GM12878 (cell line): ENCODE results near the gene MAPT. TPM values are rescaled to one million over a fixed set of nuclear protein-coding genes. Genes with fewer than 3 reads are reported as not detected.

Experiments used
- ATAC-seq: fragments of 200-7000 bp; cut with Tn5 transposase; 3 replicates; pipeline ENCODE4 v1.9.1; 2020; ENCODE audit warnings: mild to moderate bottlenecking, moderate library complexity
- BruUV-seq: library from RNA; stranded (reverse); fragments of 400-500 nt; replicated peaks from 2 replicates; lab custom pipeline; 2021; lab: Mats Ljungman, UMichigan
- CTCF ChIA-PET: fragments of 300-600 bp; sonication (Branson Sonifier 250); formaldehyde crosslinking; extraction: SDS; loops from one replicate; lab custom pipeline; 2021; ENCODE audit warnings: inconsistent platforms; lab: Yijun Ruan, JAX
- POLR2A ChIA-PET: fragments of 350-600 bp; formaldehyde crosslinking; extraction: SDS; loops from one replicate; lab custom pipeline; 2021; ENCODE audit warnings: inconsistent platforms; lab: Charles Lee
- RAD21 ChIA-PET: fragments of 300-600 bp; sonication (Branson Sonifier 250); formaldehyde crosslinking; loops from one replicate; lab custom pipeline; 2023; ENCODE audit warnings: antibody characterized with exemption; ENCODE audit not compliant: unreplicated experiment; lab: Charles Lee
- SMC1A ChIA-PET: fragments of 300-600 bp; sonication (Branson Sonifier 250); formaldehyde crosslinking; loops from one replicate; lab custom pipeline; 2023; ENCODE audit not compliant: unreplicated experiment, uncharacterized antibody; lab: Charles Lee
- DNase-seq: peaks from one replicate; pipeline ENCODE4 v3.0.0-alpha.2; 2011; ENCODE audit warnings: low read depth, low spot score
- FAIRE-seq: peaks from 3 replicates; lab custom pipeline; 2011; peaks lifted over from hg19 to GRCh38; lab: Jason Lieb, UNC
- H2AFZ ChIP-seq: 2 replicates; pipeline ENCODE4 v1.6.0; 2011; ENCODE audit warnings: low read depth, low read length, control low read depth; ENCODE audit not compliant: control insufficient read depth
- H3K27ac ChIP-seq: 2 replicates; pipeline ENCODE4 v1.5.1; 2011; ENCODE audit warnings: control low read depth; ENCODE audit not compliant: control insufficient read depth, insufficient read depth
- H3K27me3 ChIP-seq, 2 experiments: replicated peaks in 1 of 2; 2 replicates each; pipeline versions ENCODE4 v1.6.0 to v1.6.1; 2011; ENCODE audit warnings: low read length in 1 of 2; ENCODE audit not compliant: control insufficient read depth in 2 of 2, insufficient read depth in 2 of 2
- H3K36me3 ChIP-seq, 2 experiments: 2 replicates each; pipeline ENCODE4 v1.5.1; 2011; ENCODE audit warnings: low read length in 1 of 2; ENCODE audit not compliant: control insufficient read depth in 2 of 2, insufficient read depth in 2 of 2
- H3K4me1 ChIP-seq: 2 replicates; pipeline ENCODE4 v1.6.1; 2011; ENCODE audit warnings: mild to moderate bottlenecking, low read length, moderate library complexity, mixed read lengths; ENCODE audit not compliant: control insufficient read depth, insufficient read depth
- H3K4me2 ChIP-seq: 2 replicates; pipeline ENCODE4 v1.6.0; 2011; ENCODE audit warnings: control low read depth; ENCODE audit not compliant: control insufficient read depth, insufficient read depth
- H3K4me3 ChIP-seq: fragments of 200-600 bp; sonication (generic); 2 replicates; pipeline ENCODE4 v1.5.1; 2016
- H3K79me2 ChIP-seq: 2 replicates; pipeline ENCODE4 v1.6.0; 2011; ENCODE audit warnings: low read length; ENCODE audit not compliant: control insufficient read depth, insufficient read depth
- H3K9ac ChIP-seq: 2 replicates; pipeline ENCODE4 v1.8.0; 2011; ENCODE audit warnings: low read length, control low read depth, mixed read lengths; ENCODE audit not compliant: control insufficient read depth, insufficient read depth
- H3K9me3 ChIP-seq: replicated peaks from 3 replicates; pipeline ENCODE4 v1.5.1; 2011; ENCODE audit warnings: mild to moderate bottlenecking, low read length; ENCODE audit not compliant: control insufficient read depth, insufficient read depth
- H4K20me1 ChIP-seq: 2 replicates; pipeline ENCODE4 v1.6.0; 2011; ENCODE audit not compliant: control insufficient read depth, insufficient read depth
- CBX3 ChIP-seq: fragments of 200-600 bp; sonication (generic); IDR thresholded peaks from 2 replicates; pipeline ENCODE4 v1.6.1; 2016; ENCODE audit warnings: low read depth, borderline replicate concordance
- HCFC1 ChIP-seq: fragments of 150-350 bp; IDR thresholded peaks from 2 replicates; pipeline ENCODE4 v1.6.1; 2014; ENCODE audit warnings: low read length
- HDAC2 ChIP-seq: fragments of 200-600 bp; sonication (generic); IDR thresholded peaks from 2 replicates; pipeline ENCODE4 v1.6.1; 2017
- HSF1 ChIP-seq: fragments of 150-350 bp; IDR thresholded peaks from 2 replicates; pipeline ENCODE4 v1.6.1; 2014; ENCODE audit warnings: mild to moderate bottlenecking, low read depth, low read length
- KDM1A ChIP-seq: fragments of 200-600 bp; sonication (generic); IDR thresholded peaks from 2 replicates; pipeline ENCODE4 v1.6.1; 2016; ENCODE audit warnings: borderline replicate concordance
- NR2C2 ChIP-seq: IDR thresholded peaks from 2 replicates; pipeline ENCODE4 v1.6.1; 2011; ENCODE audit warnings: borderline replicate concordance, low read depth; ENCODE audit not compliant: control insufficient read depth, insufficient read length
- SIX5 ChIP-seq: IDR thresholded peaks from 2 replicates; pipeline ENCODE4 v1.6.1; 2011; ENCODE audit warnings: mild to moderate bottlenecking, low read depth, low read length, moderate library complexity; ENCODE audit not compliant: severe bottlenecking
- SP1 ChIP-seq: IDR thresholded peaks from one replicate; pipeline ENCODE4 v1.6.1; 2011; ENCODE audit warnings: low read depth, low read length
- STAT1 ChIP-seq: fragments of 450-650 bp; conservative IDR thresholded peaks from 2 replicates; pipeline ENCODE4 v1.6.1; 2014; ENCODE audit warnings: antibody characterized with exemption, mild to moderate bottlenecking
- ZNF217 ChIP-seq: fragments of 450-650 bp; IDR thresholded peaks from 2 replicates; pipeline ENCODE4 v1.6.1; 2017; ENCODE audit warnings: antibody characterized with exemption, mild to moderate bottlenecking
- WGBS: methylation state at CpG from one replicate; pipeline ENCODE4 v1.1.6; 2016; ENCODE audit warnings: low lambda C conversion rate; ENCODE audit not compliant: insufficient replicate concordance, insufficient coverage; ENCODE audit errors: missing lambda C conversion rate; 5-methylcytosine and 5-hydroxymethylcytosine counted together
- in situ Hi-C: fragments of 300-500 bp; cut with MboI; formaldehyde crosslinking; loops from 9 replicates; pipeline ENCODE4 v1.14.3; 2018; ENCODE audit warnings: mixed read lengths
- intact Hi-C: fragments of 100-400 bp; cut with micrococcal nuclease; formaldehyde crosslinking; loops from one replicate; pipeline ENCODE4 v1.14.2; 2022; ENCODE audit not compliant: unreplicated experiment
- polyA plus RNA-seq, 11 experiments: library from polyadenylated mRNA; depleted of rRNA in 4 of 11; unstranded in 6 of 11; stranded (reverse) in 5 of 11; fragments of >200 nt; fragmentation: Nextera tagmentation in 4 of 11; fragmentation: Illumina TruSeq in 1 of 11; extraction: Ambion mirVana in 4 of 11; extraction: Trizol in 1 of 11; gene quantifications; 1 replicate in 1 of 11; 2 replicates in 10 of 11; pipeline versions ENCODE4 v1.2.1 to v1.2.3, GENCODE V29; 2011 to 2016; ENCODE audit warnings: inconsistent platforms in 2 of 11, missing spikeins in 2 of 11, low read depth in 1 of 11
- total RNA-seq, 4 experiments: library from RNA; depleted of rRNA in 3 of 4; stranded (reverse); fragments of >200 nt in 3 of 4; fragmentation: Illumina TruSeq in 1 of 4; extraction: Trizol in 1 of 4; gene quantifications; 2 replicates each; pipeline versions ENCODE4 v1.2.1 to v1.2.3, GENCODE V29; 2013 to 2021
- TF ChIP-seq, protein P1 (sequence below): IDR thresholded peaks from 2 replicates; pipeline ENCODE4 v1.6.1; 2012; ENCODE audit warnings: low read depth, low read length, improper control_type of control experiment
- TF ChIP-seq, protein P2 (sequence below): fragments of 450-650 bp; IDR thresholded peaks from 2 replicates; pipeline ENCODE4 v1.6.1; 2018; ENCODE audit warnings: borderline replicate concordance, mild to moderate bottlenecking; ENCODE audit not compliant: partially characterized antibody

The MAPT gene
- total and polyA plus RNA-seq, 10 of the 15 experiments (the other 5 are each of a cell fraction or from before 2014, with no cell fraction given), result under 0.01 to 0.05 (median 0.03) TPM; not detected in 7

DNA sequence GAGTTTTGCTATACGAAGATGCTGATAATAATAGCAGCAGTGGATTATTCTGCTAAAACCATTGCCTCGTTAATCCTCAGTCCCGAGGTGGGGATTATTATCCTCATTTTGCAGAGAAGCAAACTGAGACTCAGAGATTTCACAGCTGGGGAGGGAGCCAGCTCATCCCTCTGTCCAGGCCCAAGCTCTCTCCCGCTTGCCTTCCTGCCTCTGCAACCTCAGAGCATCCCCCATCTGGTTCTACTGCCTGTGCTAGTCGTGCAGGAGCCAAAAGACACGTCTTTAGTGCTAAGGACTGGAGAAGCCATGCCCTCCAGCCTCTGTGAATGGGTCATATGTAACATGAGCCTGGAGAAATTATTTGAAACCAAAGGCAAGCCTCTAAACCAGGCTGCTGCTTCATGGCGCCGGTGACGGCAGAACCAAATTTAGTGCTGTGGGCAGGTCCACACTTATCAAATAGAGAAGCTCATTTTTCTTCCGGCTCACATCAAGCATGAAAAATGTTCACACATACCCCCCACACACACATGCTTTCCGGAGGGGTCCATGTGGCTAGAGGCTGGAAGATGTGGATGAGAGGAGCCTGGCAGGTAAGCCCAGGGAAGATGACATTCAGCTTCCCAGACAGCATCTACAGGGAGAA lies 13.5 kb downstream of the MAPT start:
- BruUV-seq, result no TSS peak
- CTCF ChIA-PET, result interaction anchor here (1.6 kb wide), 1 partner anchor 56 kb away, joined by 3 read pairs; no protein-coding TSS in a partner anchor
- WGBS, result 49% methylated on average over 11 of the region's 11 CpGs
- H3K79me2 ChIP-seq, result no peaks in the 10 kb centered on the region
- no peaks in the 10 kb centered on the region for H4K20me1 ChIP-seq
- DNase-seq, result no peak
- peaks cover 0 to 2% of the 10 kb centered on the region in 2 experiments; a peak in 3 of 4 replicates for H3K27me3 ChIP-seq
- FAIRE-seq, result no peak
- H3K4me3 ChIP-seq, result no peak overlapping the region
- intact Hi-C loops, result no loop called here
- SMC1A ChIA-PET, result no interaction called here
- in situ Hi-C loops, result no loop called here
- no peaks in the 10 kb centered on the region for H3K36me3 ChIP-seq
- no peak for ATAC-seq
- POLR2A ChIA-PET, result interaction anchor here (0.6 kb wide), 1 partner anchor 28 kb away, joined by 5 read pairs; no protein-coding TSS in a partner anchor
- no peaks in the 10 kb centered on the region for H3K9me3 ChIP-seq
- H2AFZ ChIP-seq, result no peak overlapping the region
- no peak overlapping the region for H3K9ac ChIP-seq
- TF ChIP-seq STAT1, result no peak
- TF ChIP-seq, protein P1, sequence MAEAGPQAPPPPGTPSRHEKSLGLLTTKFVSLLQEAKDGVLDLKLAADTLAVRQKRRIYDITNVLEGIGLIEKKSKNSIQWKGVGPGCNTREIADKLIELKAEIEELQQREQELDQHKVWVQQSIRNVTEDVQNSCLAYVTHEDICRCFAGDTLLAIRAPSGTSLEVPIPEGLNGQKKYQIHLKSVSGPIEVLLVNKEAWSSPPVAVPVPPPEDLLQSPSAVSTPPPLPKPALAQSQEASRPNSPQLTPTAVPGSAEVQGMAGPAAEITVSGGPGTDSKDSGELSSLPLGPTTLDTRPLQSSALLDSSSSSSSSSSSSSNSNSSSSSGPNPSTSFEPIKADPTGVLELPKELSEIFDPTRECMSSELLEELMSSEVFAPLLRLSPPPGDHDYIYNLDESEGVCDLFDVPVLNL, result no peak
- no peak overlapping the region for H3K4me2 ChIP-seq
- RAD21 ChIA-PET, result interaction anchor here (0.8 kb wide), 1 partner anchor 21 kb away, joined by 3 read pairs; no protein-coding TSS in a partner anchor
- H3K4me1 ChIP-seq, result no peaks in the 10 kb centered on the region
- no peak overlapping the region for H3K27ac ChIP-seq

GRCh38 chr17:45908460-45908859 lies 14.1 kb downstream of the MAPT start:
- BruUV-seq, result no TSS peak
- Histone ChIP-seq H3K9me3 (no peaks in the 10 kb centered on the region), H3K4me1 (no peaks in the 10 kb centered on the region), H3K79me2 (no peaks in the 10 kb centered on the region), H3K9ac (no peak overlapping the region), H3K4me2 (no peak overlapping the region), H2AFZ (no peak overlapping the region), H3K4me3 (no peak overlapping the region), H3K36me3 (no peaks in the 10 kb centered on the region), H3K27me3 (peaks cover 0 to 2% of the 10 kb centered on the region in 2 experiments; a peak in 3 of 4 replicates), H4K20me1 (no peaks in the 10 kb centered on the region), H3K27ac (no peak overlapping the region)
- ChIA-PET CTCF (interaction anchor here (1.6 kb wide), 1 partner anchor 56 kb away, joined by 3 read pairs; no protein-coding TSS in a partner anchor), RAD21 (no interaction called here), POLR2A (interaction anchor here (0.6 kb wide), 1 partner anchor 29 kb away, joined by 5 read pairs; no protein-coding TSS in a partner anchor), SMC1A (no interaction called here)
- intact Hi-C loops, result no loop called here
- ATAC-seq, result no peak
- DNase-seq, result no peak
- in situ Hi-C loops, result no loop called here
- FAIRE-seq, result no peak
- WGBS, result 0% methylated on average over 3 of the region's 3 CpGs
- no peak for TF ChIP-seq NR2C2
- no peak for TF ChIP-seq SP1
- no peak for TF ChIP-seq HDAC2
- TF ChIP-seq CBX3, result no peak
- no peak for TF ChIP-seq HCFC1
- no peak for TF ChIP-seq KDM1A
- TF ChIP-seq SIX5, result no peak
- TF ChIP-seq ZNF217, result no peak
- no peak for TF ChIP-seq HSF1
- TF ChIP-seq, protein P2, sequence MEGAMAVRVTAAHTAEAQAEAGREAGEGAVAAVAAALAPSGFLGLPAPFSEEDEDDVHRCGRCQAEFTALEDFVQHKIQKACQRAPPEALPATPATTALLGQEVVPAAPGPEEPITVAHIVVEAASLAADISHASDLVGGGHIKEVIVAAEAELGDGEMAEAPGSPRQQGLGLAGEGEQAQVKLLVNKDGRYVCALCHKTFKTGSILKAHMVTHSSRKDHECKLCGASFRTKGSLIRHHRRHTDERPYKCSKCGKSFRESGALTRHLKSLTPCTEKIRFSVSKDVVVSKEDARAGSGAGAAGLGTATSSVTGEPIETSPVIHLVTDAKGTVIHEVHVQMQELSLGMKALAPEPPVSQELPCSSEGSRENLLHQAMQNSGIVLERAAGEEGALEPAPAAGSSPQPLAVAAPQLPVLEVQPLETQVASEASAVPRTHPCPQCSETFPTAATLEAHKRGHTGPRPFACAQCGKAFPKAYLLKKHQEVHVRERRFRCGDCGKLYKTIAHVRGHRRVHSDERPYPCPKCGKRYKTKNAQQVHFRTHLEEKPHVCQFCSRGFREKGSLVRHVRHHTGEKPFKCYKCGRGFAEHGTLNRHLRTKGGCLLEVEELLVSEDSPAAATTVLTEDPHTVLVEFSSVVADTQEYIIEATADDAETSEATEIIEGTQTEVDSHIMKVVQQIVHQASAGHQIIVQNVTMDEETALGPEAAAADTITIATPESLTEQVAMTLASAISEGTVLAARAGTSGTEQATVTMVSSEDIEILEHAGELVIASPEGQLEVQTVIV, result no peak
